ENCODE results near the gene CLDN19. TPM values are rescaled to one million over a fixed set of nuclear protein-coding genes. Genes with fewer than 3 reads are reported as not detected.

The CLDN19 gene
- polyA plus RNA-seq, 1 donor from 2014 or later, result not detected

DNA sequence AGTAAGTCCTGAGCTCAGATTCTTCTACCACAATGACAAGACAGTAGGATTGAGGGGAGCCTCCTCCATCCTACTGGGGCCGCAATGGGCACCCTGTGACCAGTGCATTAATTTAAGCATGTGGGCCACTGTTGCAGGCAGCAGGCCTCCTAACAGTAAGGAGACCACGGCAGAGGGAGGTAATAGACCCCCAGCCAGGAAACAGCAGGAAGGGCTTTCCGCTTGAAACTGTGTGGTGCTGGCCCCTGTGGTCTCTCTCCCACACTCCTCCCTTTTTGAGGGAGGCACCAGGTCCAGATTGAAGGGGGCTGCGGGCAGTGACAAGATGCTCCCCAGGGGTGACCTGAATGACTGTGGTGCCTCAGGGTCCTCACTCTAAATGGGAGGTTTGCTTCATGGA lies 1.7 kb upstream of the CLDN19 start:
- Histone ChIP-seq H3K9me3 (ENCODE audit: low read length) (no peaks in the 10 kb centered on the region), H3F3A (ENCODE audit: insufficient read depth, low read length, poor library complexity, severe bottlenecking) (no peaks in the 10 kb centered on the region), H2AFZ (ENCODE audit: low read depth, low read length) (no peak overlapping the region), H3K36me3 (ENCODE audit: insufficient read depth, low read length) (no peaks in the 10 kb centered on the region), H3K4me2 (ENCODE audit: low read length) (no peak overlapping the region), H4K20me1 (ENCODE audit: insufficient read depth) (no peaks in the 10 kb centered on the region), H3K9me2 (ENCODE audit: insufficient read depth, low read length) (no peaks in the 10 kb centered on the region), H3K79me2 (replicated peaks; ENCODE audit: insufficient read depth, low read length) (no peaks in the 10 kb centered on the region), H3K27ac (ENCODE audit: low read length) (no peak overlapping the region), H3K27me3 (ENCODE audit: insufficient read depth, low read depth, low read length) (no peaks in the 10 kb centered on the region), H3K4me3 (ENCODE audit: low read length) (no peak overlapping the region), H3K9ac (ENCODE audit: low read length) (no peak overlapping the region)
- no peak for TF ChIP-seq MXI1 (conservative IDR thresholded peaks at IDR 0.05; ENCODE audit: poor library complexity, severe bottlenecking)
- no peak for TF ChIP-seq EZH2 (IDR thresholded peaks at IDR 0.05; ENCODE audit: borderline replicate concordance, insufficient read depth, low read length, poor library complexity, severe bottlenecking)

- no peak overlapping the region for H3K9ac ChIP-seq (ENCODE audit: low read length)
- H4K20me1 ChIP-seq (ENCODE audit: insufficient read depth), result no peaks in the 10 kb centered on the region
- H3K27me3 ChIP-seq (ENCODE audit: insufficient read depth, low read depth, low read length), result no peaks in the 10 kb centered on the region
- H3K4me2 ChIP-seq (ENCODE audit: low read length), result no peak overlapping the region
- no peak overlapping the region for H3K4me3 ChIP-seq (ENCODE audit: low read length)
- no peaks in the 10 kb centered on the region for H3K36me3 ChIP-seq (ENCODE audit: insufficient read depth, low read length)
- H2AFZ ChIP-seq (ENCODE audit: low read depth, low read length), result no peak overlapping the region
- no peaks in the 10 kb centered on the region for H3K79me2 ChIP-seq (replicated peaks; ENCODE audit: insufficient read depth, low read length)
- no peaks in the 10 kb centered on the region for H3K9me2 ChIP-seq (ENCODE audit: insufficient read depth, low read length)
- no peaks in the 10 kb centered on the region for H3F3A ChIP-seq (ENCODE audit: insufficient read depth, low read length, poor library complexity, severe bottlenecking)
- no peak overlapping the region for H3K27ac ChIP-seq (ENCODE audit: low read length)
- H3K9me3 ChIP-seq (ENCODE audit: low read length), result no peaks in the 10 kb centered on the region
- TF ChIP-seq TAF1 (IDR thresholded peaks at IDR 0.05; ENCODE audit: low read depth) (no peak), SMC3 (conservative IDR thresholded peaks at IDR 0.05; ENCODE audit: poor library complexity) (no peak), POLR2AphosphoS5 (IDR thresholded peaks at IDR 0.05) (no peak), EZH2 (IDR thresholded peaks at IDR 0.05; ENCODE audit: borderline replicate concordance, insufficient read depth, low read length, poor library complexity, severe bottlenecking) (no peak), MXI1 (conservative IDR thresholded peaks at IDR 0.05; ENCODE audit: poor library complexity, severe bottlenecking) (no peak), RAD21 (conservative IDR thresholded peaks at IDR 0.05) (no peak), EP300 (conservative IDR thresholded peaks at IDR 0.05; ENCODE audit: poor library complexity, severe bottlenecking) (no peak), REST (IDR thresholded peaks at IDR 0.05; ENCODE audit: borderline replicate concordance) (no peak)
- TF ChIP-seq, protein P1, sequence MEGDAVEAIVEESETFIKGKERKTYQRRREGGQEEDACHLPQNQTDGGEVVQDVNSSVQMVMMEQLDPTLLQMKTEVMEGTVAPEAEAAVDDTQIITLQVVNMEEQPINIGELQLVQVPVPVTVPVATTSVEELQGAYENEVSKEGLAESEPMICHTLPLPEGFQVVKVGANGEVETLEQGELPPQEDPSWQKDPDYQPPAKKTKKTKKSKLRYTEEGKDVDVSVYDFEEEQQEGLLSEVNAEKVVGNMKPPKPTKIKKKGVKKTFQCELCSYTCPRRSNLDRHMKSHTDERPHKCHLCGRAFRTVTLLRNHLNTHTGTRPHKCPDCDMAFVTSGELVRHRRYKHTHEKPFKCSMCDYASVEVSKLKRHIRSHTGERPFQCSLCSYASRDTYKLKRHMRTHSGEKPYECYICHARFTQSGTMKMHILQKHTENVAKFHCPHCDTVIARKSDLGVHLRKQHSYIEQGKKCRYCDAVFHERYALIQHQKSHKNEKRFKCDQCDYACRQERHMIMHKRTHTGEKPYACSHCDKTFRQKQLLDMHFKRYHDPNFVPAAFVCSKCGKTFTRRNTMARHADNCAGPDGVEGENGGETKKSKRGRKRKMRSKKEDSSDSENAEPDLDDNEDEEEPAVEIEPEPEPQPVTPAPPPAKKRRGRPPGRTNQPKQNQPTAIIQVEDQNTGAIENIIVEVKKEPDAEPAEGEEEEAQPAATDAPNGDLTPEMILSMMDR (IDR thresholded peaks at IDR 0.05; ENCODE audit: poor library complexity, severe bottlenecking), result no peak
These were observed 980 bp upstream of the CLDN19 start for GRCh38 chr1:42740851-42741580.

Data from neural cell (in vitro differentiated cells).